Ovary (tissue), 3 donors: ENCODE results near the gene FGG.

Experiments
- POLR2A ChIP-seq: fragments of 450-650 bp; IDR thresholded peaks from one replicate; pipeline ENCODE4 v1.6.1; 2017; ENCODE audit warnings: antibody characterized with exemption, mild to moderate bottlenecking, moderate library complexity
- TF ChIP-seq, protein P1 (sequence below), 3 donors: fragments of 450-650 bp in 2 of 3; fragments of 200-600 bp in 1 of 3; IDR thresholded peaks; one replicate each; pipeline versions ENCODE4 v1.5.1 to v1.8.0; 2016 to 2022; ENCODE audit warnings: antibody characterized with exemption in 3 of 3, mild to moderate bottlenecking in 1 of 3
- donor health status: DM: no; HTN: no; CAD: no.

DNA sequence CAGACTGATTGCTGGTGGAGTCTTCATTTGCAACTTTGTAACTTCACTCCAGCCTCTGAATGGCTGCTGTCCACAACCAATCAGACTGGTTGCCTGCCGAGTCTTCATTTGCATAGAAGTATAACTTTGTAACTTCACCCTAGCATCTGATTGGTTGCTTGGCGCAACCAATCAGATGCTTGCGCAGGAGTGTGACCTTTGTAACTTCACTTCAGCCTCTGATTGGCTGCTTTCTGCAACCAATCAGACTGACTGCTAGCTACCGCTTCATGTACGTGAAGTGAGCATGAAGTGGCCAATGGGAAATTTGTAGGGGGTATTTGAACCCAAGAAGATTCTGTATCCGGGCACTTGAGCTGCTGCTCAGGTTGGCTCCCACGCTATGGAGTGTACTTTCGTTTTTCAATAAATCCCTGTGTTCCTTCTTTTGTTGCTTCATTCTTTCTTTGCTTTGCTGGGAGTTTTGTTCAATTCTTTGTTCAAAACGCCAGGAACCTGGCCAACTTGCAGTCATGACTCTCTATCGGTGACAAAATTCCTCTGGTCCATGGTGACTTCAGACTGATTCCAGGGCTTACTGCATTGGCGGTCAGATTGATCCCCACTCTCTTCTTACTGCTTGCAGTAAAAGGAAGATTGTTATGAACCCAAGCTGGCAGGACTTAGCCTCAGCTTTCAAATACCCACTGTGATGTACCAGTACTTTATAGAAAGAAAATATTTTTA, 46.4 kb upstream of the FGG start:
- TF ChIP-seq, protein P1, sequence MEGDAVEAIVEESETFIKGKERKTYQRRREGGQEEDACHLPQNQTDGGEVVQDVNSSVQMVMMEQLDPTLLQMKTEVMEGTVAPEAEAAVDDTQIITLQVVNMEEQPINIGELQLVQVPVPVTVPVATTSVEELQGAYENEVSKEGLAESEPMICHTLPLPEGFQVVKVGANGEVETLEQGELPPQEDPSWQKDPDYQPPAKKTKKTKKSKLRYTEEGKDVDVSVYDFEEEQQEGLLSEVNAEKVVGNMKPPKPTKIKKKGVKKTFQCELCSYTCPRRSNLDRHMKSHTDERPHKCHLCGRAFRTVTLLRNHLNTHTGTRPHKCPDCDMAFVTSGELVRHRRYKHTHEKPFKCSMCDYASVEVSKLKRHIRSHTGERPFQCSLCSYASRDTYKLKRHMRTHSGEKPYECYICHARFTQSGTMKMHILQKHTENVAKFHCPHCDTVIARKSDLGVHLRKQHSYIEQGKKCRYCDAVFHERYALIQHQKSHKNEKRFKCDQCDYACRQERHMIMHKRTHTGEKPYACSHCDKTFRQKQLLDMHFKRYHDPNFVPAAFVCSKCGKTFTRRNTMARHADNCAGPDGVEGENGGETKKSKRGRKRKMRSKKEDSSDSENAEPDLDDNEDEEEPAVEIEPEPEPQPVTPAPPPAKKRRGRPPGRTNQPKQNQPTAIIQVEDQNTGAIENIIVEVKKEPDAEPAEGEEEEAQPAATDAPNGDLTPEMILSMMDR (IDR thresholded peaks at IDR 0.05): no peak
- TF ChIP-seq POLR2A: no peak
